SK-N-MC (cell line): Measurements from ENCODE around the gene PPARA.

ENCODE experiments used
- EZH2 ChIP-seq: fragments of 200-600 bp; sonication (generic); IDR thresholded peaks from one replicate; pipeline ENCODE4 v1.6.1; 2017; ENCODE audit warnings: antibody characterized with exemption
- FOXP2 ChIP-seq: optimal IDR thresholded peaks from 2 replicates; pipeline ENCODE3; 2011; ENCODE audit warnings: mild to moderate bottlenecking, moderate library complexity; ENCODE audit not compliant: insufficient read depth; ENCODE audit errors: extremely low read length, control extremely low read depth
- POLR2AphosphoS5 ChIP-seq: IDR thresholded peaks from 2 replicates; pipeline ENCODE4 v1.6.1; 2012; ENCODE audit warnings: mild to moderate bottlenecking, low read depth, low read length, borderline replicate concordance

- TF ChIP-seq EZH2 (no peak), POLR2AphosphoS5 (no peak), FOXP2 (no peak)
These were observed 35.0 kb downstream of the PPARA start for GRCh38 chr22:46185283-46185682.
